MM.1S (cell line): ENCODE measurements around the gene TPRA1.
A peak's percentile ranks its signal among the peaks of the same experiment; 100 is the strongest.

Source experiments
- DNase-seq: peaks from one replicate; pipeline ENCODE4 v3.0.0-alpha.2; 2015
- H2AFZ ChIP-seq: fragments of 300-600 bp; sonication (generic); 2 replicates; pipeline ENCODE4 v1.6.0; 2016; ENCODE audit warnings: antibody characterized with exemption, low read length
- H3F3A ChIP-seq: fragments of 300-600 bp; sonication (generic); 2 replicates; pipeline ENCODE4 v1.6.1; 2016; ENCODE audit warnings: mild to moderate bottlenecking, antibody characterized with exemption, low read length, moderate library complexity, mixed read lengths; ENCODE audit not compliant: insufficient read depth
- H3K27ac ChIP-seq: fragments of 300-600 bp; sonication (generic); 2 replicates; pipeline ENCODE4 v1.5.1; 2016; ENCODE audit warnings: mild to moderate bottlenecking, low read length
- H3K27me3 ChIP-seq: fragments of 300-600 bp; sonication (generic); replicated peaks from 2 replicates; pipeline ENCODE4 v1.6.0; 2016; ENCODE audit warnings: low read length; ENCODE audit not compliant: insufficient read depth
- H3K36me3 ChIP-seq: fragments of 300-600 bp; sonication (generic); replicated peaks from 2 replicates; pipeline ENCODE4 v1.6.1; 2016; ENCODE audit warnings: mild to moderate bottlenecking, low read length, mixed read lengths; ENCODE audit not compliant: insufficient read depth
- H3K4me1 ChIP-seq: fragments of 300-600 bp; sonication (generic); 2 replicates; pipeline ENCODE4 v1.6.1; 2016; ENCODE audit warnings: low read length, mixed read lengths
- H3K4me2 ChIP-seq: fragments of 300-600 bp; sonication (generic); 2 replicates; pipeline ENCODE4 v1.6.0; 2016; ENCODE audit warnings: low read depth, low read length
- H3K4me3 ChIP-seq: fragments of 300-600 bp; sonication (generic); 2 replicates; pipeline ENCODE4 v1.5.1; 2016; ENCODE audit warnings: low read length, mixed read lengths
- H3K79me2 ChIP-seq: fragments of 300-600 bp; sonication (generic); 2 replicates; pipeline ENCODE4 v1.6.1; 2016; ENCODE audit warnings: mixed run types, low read length, mixed read lengths
- H3K9ac ChIP-seq: fragments of 300-600 bp; sonication (generic); 2 replicates; pipeline ENCODE4 v1.6.1; 2016; ENCODE audit warnings: low read length, mixed read lengths
- H3K9me2 ChIP-seq: fragments of 300-600 bp; sonication (generic); replicated peaks from 2 replicates; pipeline ENCODE4 v1.6.1; 2016; ENCODE audit warnings: mild to moderate bottlenecking, low read length, mixed read lengths; ENCODE audit not compliant: insufficient read depth
- H3K9me3 ChIP-seq: fragments of 300-600 bp; sonication (generic); replicated peaks from 2 replicates; pipeline ENCODE4 v1.6.1; 2016; ENCODE audit warnings: mild to moderate bottlenecking, low read length, mixed read lengths; ENCODE audit not compliant: insufficient read depth
- H4K20me1 ChIP-seq: fragments of 300-600 bp; sonication (generic); 2 replicates; pipeline ENCODE4 v1.6.1; 2016; ENCODE audit warnings: mild to moderate bottlenecking, low read length, moderate library complexity, mixed read lengths; ENCODE audit not compliant: insufficient read depth
- CTCF ChIP-seq: fragments of 300-600 bp; sonication (generic); IDR thresholded peaks from 2 replicates; pipeline ENCODE4 v1.5.1; 2016; ENCODE audit warnings: antibody characterized with exemption, low read length, mixed read lengths
- EZH2 ChIP-seq: fragments of 300-600 bp; sonication (generic); optimal IDR thresholded peaks from 2 replicates; pipeline ENCODE3; 2017; ENCODE audit warnings: low read depth, mild to moderate bottlenecking, antibody characterized with exemption, low read length, mixed read lengths
- EZH2phosphoT487 ChIP-seq: fragments of 300-600 bp; sonication (generic); IDR thresholded peaks from 2 replicates; pipeline ENCODE4 v1.6.1; 2018; ENCODE audit warnings: antibody characterized with exemption, low read length

TPRA1 gene

GRCh38 chr3:127539366-127540060, 51.0 kb downstream of the TPRA1 start:
- no peak overlapping the region for H3K4me2 ChIP-seq
- H3K4me3 ChIP-seq, result no peak overlapping the region
- no peak overlapping the region for H3K27ac ChIP-seq
- no peaks in the 10 kb centered on the region for H3K79me2 ChIP-seq
- H3K4me1 ChIP-seq, result no peaks in the 10 kb centered on the region
- no peaks in the 10 kb centered on the region for H3K9me3 ChIP-seq
- no peak for DNase-seq
- H3K27me3 ChIP-seq, result no peaks in the 10 kb centered on the region
- H3K36me3 ChIP-seq, result no peaks in the 10 kb centered on the region
- H3K9me2 ChIP-seq, result no peaks in the 10 kb centered on the region
- TF ChIP-seq CTCF (no peak), EZH2 (no peak), EZH2phosphoT487 (no peak)
- no peaks in the 10 kb centered on the region for H4K20me1 ChIP-seq
- no peak overlapping the region for H3K9ac ChIP-seq
- no peak overlapping the region for H2AFZ ChIP-seq
- no peaks in the 10 kb centered on the region for H3F3A ChIP-seq

GRCh38 chr3:127538569-127538968, 52.0 kb downstream of the TPRA1 start:
- Histone ChIP-seq H2AFZ (no peak overlapping the region), H3K4me3 (no peak overlapping the region), H3K79me2 (no peaks in the 10 kb centered on the region), H3K36me3 (no peaks in the 10 kb centered on the region), H3K9me2 (no peaks in the 10 kb centered on the region), H3F3A (no peaks in the 10 kb centered on the region), H3K4me2 (no peak overlapping the region), H3K27ac (no peak overlapping the region), H3K27me3 (no peaks in the 10 kb centered on the region), H3K9me3 (no peaks in the 10 kb centered on the region), H3K9ac (no peak overlapping the region), H3K4me1 (no peaks in the 10 kb centered on the region), H4K20me1 (no peaks in the 10 kb centered on the region)
- TF ChIP-seq CTCF (no peak), EZH2 (no peak), EZH2phosphoT487 (no peak)
- peak; percentile 22 for DNase-seq

GRCh38 chr3:127536830-127537812, 53.4 kb downstream of the TPRA1 start:
- Histone ChIP-seq H3K4me2 (peak overlapping the region; percentile 6; the same call in 1 of the 2 replicates), H3K27ac (no peak overlapping the region), H3K36me3 (no peaks in the 10 kb centered on the region), H3F3A (no peaks in the 10 kb centered on the region), H3K9me2 (no peaks in the 10 kb centered on the region), H3K9ac (no peak overlapping the region), H3K79me2 (no peaks in the 10 kb centered on the region), H2AFZ (no peak overlapping the region), H3K27me3 (no peaks in the 10 kb centered on the region), H3K9me3 (no peaks in the 10 kb centered on the region), H4K20me1 (no peaks in the 10 kb centered on the region), H3K4me1 (no peaks in the 10 kb centered on the region), H3K4me3 (no peak overlapping the region)
- no peak for TF ChIP-seq EZH2phosphoT487
- no peak for TF ChIP-seq EZH2
- TF ChIP-seq CTCF, result no peak
- no peak for DNase-seq
